SK-N-SH treated with all-trans-retinoic acid at 6 μM for 48 hours (cell line): ENCODE data around the gene CHCHD4.

Source experiments
- ATAC-seq: fragments of 200-7000 bp; cut with Tn5 transposase; 3 replicates; pipeline ENCODE4 v1.9.1; 2020; ENCODE audit warnings: mild to moderate bottlenecking, moderate library complexity
- ARNTL ChIP-seq: fragments of 450-650 bp; formaldehyde crosslinking; IDR thresholded peaks from 2 replicates; pipeline ENCODE4 v1.5.0; 2020; ENCODE audit warnings: low read depth, mild to moderate bottlenecking, moderate library complexity, borderline replicate concordance
- BACH2 ChIP-seq: fragments of 250-450 bp; sonication (Bioruptor Pico); IDR thresholded peaks from 2 replicates; pipeline ENCODE4 v1.9.0; 2021; ENCODE audit warnings: mild to moderate bottlenecking, borderline replicate concordance
- CREB5 ChIP-seq: fragments of 250-450 bp; sonication (Bioruptor Pico); IDR thresholded peaks from 2 replicates; pipeline ENCODE4 v1.5.1; 2020; ENCODE audit warnings: low read depth, mild to moderate bottlenecking, moderate library complexity
- CSDC2 ChIP-seq: fragments of 250-450 bp; sonication (Bioruptor Pico); IDR thresholded peaks from 2 replicates; pipeline ENCODE4 v1.5.0; 2020; ENCODE audit warnings: mild to moderate bottlenecking, moderate library complexity
- ESRRG ChIP-seq: fragments of 250-450 bp; sonication (Bioruptor Pico); IDR thresholded peaks from 2 replicates; pipeline ENCODE4 v1.6.1; 2021; ENCODE audit warnings: mild to moderate bottlenecking
- GLIS3 ChIP-seq: fragments of 250-450 bp; sonication (Bioruptor Pico); IDR thresholded peaks from 2 replicates; pipeline ENCODE4 v1.5.0; 2020; ENCODE audit warnings: mild to moderate bottlenecking, moderate library complexity
- ISL1 ChIP-seq: fragments of 250-450 bp; sonication (Bioruptor Pico); IDR thresholded peaks from 2 replicates; pipeline ENCODE4 v2.1.2; 2022; ENCODE audit warnings: mild to moderate bottlenecking, moderate library complexity
- OSR1 ChIP-seq: fragments of 250-450 bp; sonication (Bioruptor Pico); IDR thresholded peaks from 2 replicates; pipeline ENCODE4 v1.8.0; 2022; ENCODE audit warnings: moderate library complexity, mild to moderate bottlenecking, inconsistent platforms
- POU6F1 ChIP-seq: fragments of 250-450 bp; sonication (Bioruptor Pico); IDR thresholded peaks from 2 replicates; pipeline ENCODE4 v1.8.0; 2021; ENCODE audit warnings: low read depth, mild to moderate bottlenecking, moderate library complexity, borderline replicate concordance
- PPARA ChIP-seq: fragments of 250-450 bp; sonication (Bioruptor Pico); IDR thresholded peaks from 2 replicates; pipeline ENCODE4 v1.5.0; 2020; ENCODE audit warnings: mild to moderate bottlenecking, borderline replicate concordance
- RARB ChIP-seq: fragments of 250-450 bp; sonication (Bioruptor Pico); IDR thresholded peaks from 2 replicates; pipeline ENCODE4 v1.8.0; 2021; ENCODE audit warnings: mild to moderate bottlenecking, moderate library complexity
- SNAI2 ChIP-seq: fragments of 250-450 bp; sonication (Bioruptor Pico); IDR thresholded peaks from 2 replicates; pipeline ENCODE4 v1.5.0; 2020; ENCODE audit warnings: mild to moderate bottlenecking, moderate library complexity
- TCF4 ChIP-seq: fragments of 250-450 bp; sonication (Bioruptor Pico); IDR thresholded peaks from 2 replicates; pipeline ENCODE4 v1.8.0; 2021; ENCODE audit warnings: mild to moderate bottlenecking, moderate library complexity, borderline replicate concordance
- TOX ChIP-seq: fragments of 250-450 bp; sonication (Bioruptor Pico); IDR thresholded peaks from 2 replicates; pipeline ENCODE4 v1.8.0; 2021; ENCODE audit warnings: mild to moderate bottlenecking, moderate library complexity, borderline replicate concordance
- ZC3H10 ChIP-seq: fragments of 250-450 bp; sonication (Bioruptor Pico); IDR thresholded peaks from 2 replicates; pipeline ENCODE4 v1.5.1; 2021; ENCODE audit warnings: mild to moderate bottlenecking, moderate library complexity
- ZFP3 ChIP-seq: fragments of 250-450 bp; sonication (Bioruptor Pico); IDR thresholded peaks from 2 replicates; pipeline ENCODE4 v1.5.0; 2020; ENCODE audit warnings: mild to moderate bottlenecking, moderate library complexity
- ZFP30 ChIP-seq: fragments of 450-650 bp; formaldehyde crosslinking; IDR thresholded peaks from 2 replicates; pipeline ENCODE4 v1.5.0; 2022; ENCODE audit warnings: mild to moderate bottlenecking, moderate library complexity
- ZNF70 ChIP-seq: fragments of 450-650 bp; formaldehyde crosslinking; IDR thresholded peaks from 2 replicates; pipeline ENCODE4 v1.5.0; 2020; ENCODE audit warnings: mild to moderate bottlenecking, moderate library complexity
- ZNF8 ChIP-seq: fragments of 450-650 bp; formaldehyde crosslinking; IDR thresholded peaks from 2 replicates; pipeline ENCODE4 v1.5.0; 2020; ENCODE audit warnings: mild to moderate bottlenecking, moderate library complexity
- TF ChIP-seq, protein P1 (sequence below): fragments of 250-450 bp; sonication (Bioruptor Pico); IDR thresholded peaks from 2 replicates; pipeline ENCODE4 v1.5.0; 2020; ENCODE audit warnings: mild to moderate bottlenecking, moderate library complexity
- TF ChIP-seq, protein P2 (sequence below): fragments of 250-450 bp; sonication (Bioruptor Pico); IDR thresholded peaks from 2 replicates; pipeline ENCODE4 v1.8.0; 2020; ENCODE audit warnings: mild to moderate bottlenecking, moderate library complexity, borderline replicate concordance

Gene CHCHD4

GRCh38 chr3:14159426-14159825 lies 34.8 kb upstream of the CHCHD4 start (continued):
- TF ChIP-seq, protein P1, sequence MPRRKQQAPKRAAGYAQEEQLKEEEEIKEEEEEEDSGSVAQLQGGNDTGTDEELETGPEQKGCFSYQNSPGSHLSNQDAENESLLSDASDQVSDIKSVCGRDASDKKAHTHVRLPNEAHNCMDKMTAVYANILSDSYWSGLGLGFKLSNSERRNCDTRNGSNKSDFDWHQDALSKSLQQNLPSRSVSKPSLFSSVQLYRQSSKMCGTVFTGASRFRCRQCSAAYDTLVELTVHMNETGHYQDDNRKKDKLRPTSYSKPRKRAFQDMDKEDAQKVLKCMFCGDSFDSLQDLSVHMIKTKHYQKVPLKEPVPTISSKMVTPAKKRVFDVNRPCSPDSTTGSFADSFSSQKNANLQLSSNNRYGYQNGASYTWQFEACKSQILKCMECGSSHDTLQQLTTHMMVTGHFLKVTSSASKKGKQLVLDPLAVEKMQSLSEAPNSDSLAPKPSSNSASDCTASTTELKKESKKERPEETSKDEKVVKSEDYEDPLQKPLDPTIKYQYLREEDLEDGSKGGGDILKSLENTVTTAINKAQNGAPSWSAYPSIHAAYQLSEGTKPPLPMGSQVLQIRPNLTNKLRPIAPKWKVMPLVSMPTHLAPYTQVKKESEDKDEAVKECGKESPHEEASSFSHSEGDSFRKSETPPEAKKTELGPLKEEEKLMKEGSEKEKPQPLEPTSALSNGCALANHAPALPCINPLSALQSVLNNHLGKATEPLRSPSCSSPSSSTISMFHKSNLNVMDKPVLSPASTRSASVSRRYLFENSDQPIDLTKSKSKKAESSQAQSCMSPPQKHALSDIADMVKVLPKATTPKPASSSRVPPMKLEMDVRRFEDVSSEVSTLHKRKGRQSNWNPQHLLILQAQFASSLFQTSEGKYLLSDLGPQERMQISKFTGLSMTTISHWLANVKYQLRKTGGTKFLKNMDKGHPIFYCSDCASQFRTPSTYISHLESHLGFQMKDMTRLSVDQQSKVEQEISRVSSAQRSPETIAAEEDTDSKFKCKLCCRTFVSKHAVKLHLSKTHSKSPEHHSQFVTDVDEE (CRISPR knock-in tag) = no peak
- TF ChIP-seq CSDC2 (no peak), ZNF8 (no peak), PPARA (CRISPR knock-in tag) (no peak), ZNF70 (no peak), SNAI2 (CRISPR knock-in tag) (no peak), ZFP30 (CRISPR knock-in tag) (no peak), RARB (CRISPR knock-in tag) (no peak), ARNTL (CRISPR knock-in tag) (no peak), OSR1 (CRISPR knock-in tag) (no peak), ZFP3 (CRISPR knock-in tag) (no peak), TCF4 (no peak)

- no peak for ATAC-seq
- TF ChIP-seq OSR1 (CRISPR knock-in tag) (no peak), ISL1 (CRISPR knock-in tag) (no peak), SNAI2 (CRISPR knock-in tag) (no peak), CSDC2 (no peak), BACH2 (CRISPR knock-in tag) (no peak), RARB (CRISPR knock-in tag) (no peak), TCF4 (no peak), TOX (CRISPR knock-in tag) (no peak), ZFP3 (CRISPR knock-in tag) (no peak), CREB5 (CRISPR knock-in tag) (no peak), POU6F1 (CRISPR knock-in tag) (no peak), ZC3H10 (no peak), ESRRG (CRISPR knock-in tag) (no peak), ZNF8 (no peak)
- TF ChIP-seq, protein P1 (CRISPR knock-in tag) = no peak
- TF ChIP-seq, protein P2, sequence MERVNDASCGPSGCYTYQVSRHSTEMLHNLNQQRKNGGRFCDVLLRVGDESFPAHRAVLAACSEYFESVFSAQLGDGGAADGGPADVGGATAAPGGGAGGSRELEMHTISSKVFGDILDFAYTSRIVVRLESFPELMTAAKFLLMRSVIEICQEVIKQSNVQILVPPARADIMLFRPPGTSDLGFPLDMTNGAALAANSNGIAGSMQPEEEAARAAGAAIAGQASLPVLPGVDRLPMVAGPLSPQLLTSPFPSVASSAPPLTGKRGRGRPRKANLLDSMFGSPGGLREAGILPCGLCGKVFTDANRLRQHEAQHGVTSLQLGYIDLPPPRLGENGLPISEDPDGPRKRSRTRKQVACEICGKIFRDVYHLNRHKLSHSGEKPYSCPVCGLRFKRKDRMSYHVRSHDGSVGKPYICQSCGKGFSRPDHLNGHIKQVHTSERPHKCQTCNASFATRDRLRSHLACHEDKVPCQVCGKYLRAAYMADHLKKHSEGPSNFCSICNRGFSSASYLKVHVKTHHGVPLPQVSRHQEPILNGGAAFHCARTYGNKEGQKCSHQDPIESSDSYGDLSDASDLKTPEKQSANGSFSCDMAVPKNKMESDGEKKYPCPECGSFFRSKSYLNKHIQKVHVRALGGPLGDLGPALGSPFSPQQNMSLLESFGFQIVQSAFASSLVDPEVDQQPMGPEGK (CRISPR knock-in tag) = no peak
Measured at GRCh38 chr3:14158370-14158769, 33.7 kb upstream of the CHCHD4 start.

DNA sequence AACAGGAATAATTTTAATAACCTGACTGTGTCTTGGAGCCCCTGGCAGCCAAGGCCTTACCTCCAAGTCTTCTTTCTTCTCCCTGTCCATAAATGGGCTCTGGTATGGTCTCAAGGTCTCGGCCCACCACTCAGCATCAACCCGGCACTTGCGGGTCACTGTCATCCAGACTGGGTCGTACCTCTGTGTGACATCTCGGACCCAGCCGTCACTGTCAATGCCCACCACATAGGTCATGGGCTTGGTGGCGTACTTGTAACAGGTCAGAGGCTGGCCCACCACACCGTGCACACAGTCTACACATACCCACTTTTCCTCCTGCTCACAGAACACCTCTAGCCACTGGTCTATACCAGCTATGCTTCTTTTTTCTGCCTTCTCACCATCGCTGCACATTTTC lies 33.3 kb upstream of the CHCHD4 start:
- ATAC-seq = no peak
- TF ChIP-seq CSDC2 (no peak), GLIS3 (no peak), ZNF8 (no peak), POU6F1 (CRISPR knock-in tag) (no peak), ESRRG (CRISPR knock-in tag) (no peak), RARB (CRISPR knock-in tag) (no peak), ISL1 (CRISPR knock-in tag) (no peak)
- TF ChIP-seq, protein P2 (CRISPR knock-in tag) = no peak
